Measurements from ENCODE around the gene FAM124A. TPM values are rescaled to one million over a fixed set of nuclear protein-coding genes. Genes with fewer than 3 reads are reported as not detected.

The FAM124A gene
- total RNA-seq, 1 experiment from 2014 or later: not detected

DNA sequence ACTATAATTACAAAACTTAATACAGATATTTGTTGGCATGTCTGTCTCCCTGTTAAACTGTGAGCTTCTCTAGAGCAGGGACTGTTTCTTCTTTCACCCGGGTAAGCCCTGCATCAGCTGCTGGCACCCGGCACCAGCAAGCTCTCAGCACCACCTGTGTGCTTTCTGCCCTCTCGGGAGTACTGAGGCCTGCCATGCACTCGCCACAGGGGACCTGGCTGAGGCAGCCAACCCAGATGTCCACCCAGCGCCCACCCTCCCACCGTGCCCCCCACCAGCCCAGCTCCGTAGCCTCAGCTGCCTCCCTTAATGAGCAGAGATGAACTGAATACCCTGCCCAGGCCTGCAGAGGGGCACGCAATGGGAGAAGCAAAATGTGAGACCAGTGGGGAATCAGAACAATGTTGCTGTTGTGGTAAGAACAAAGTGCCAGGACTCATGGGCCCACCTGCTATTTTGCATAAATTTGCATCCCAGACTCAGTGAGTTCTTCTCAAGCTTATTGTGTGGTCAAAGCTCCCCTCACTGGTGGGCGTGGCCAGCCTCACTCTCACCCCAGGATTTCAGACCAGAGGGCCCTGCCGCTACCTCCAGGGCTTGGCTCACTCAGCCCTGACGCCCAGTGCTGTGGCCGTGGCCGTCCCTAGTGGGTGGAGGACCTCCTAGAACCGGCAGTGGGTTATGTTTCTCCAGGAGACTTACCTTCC, 102.7 kb downstream of the FAM124A start:
- H3K4me3 ChIP-seq: no peak overlapping the region
- intact Hi-C loops (cut with micrococcal nuclease; ENCODE audit: unreplicated experiment): no loop called here

DNA sequence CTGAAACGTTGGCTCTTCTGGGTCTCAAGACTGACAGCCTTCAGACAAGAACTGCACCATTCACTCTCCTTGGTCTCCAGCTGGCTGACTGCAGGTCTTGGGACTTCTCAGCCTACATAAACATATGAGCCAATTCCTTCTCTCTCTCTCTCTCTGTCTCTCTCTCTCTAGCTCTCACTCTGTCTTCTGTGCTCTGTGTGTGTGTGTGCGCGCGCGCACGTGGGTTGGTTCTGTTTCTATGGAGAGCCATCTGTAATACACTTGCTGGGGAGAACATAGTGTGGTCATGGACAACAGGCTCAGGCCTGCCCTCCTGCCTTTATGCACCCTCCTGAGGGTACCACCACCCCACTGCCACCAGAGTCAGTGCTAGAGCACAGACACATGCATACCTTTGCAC, 103.6 kb downstream of the FAM124A start:
- Histone ChIP-seq H3K27me3 (ENCODE audit: insufficient read depth, low read depth) (peaks cover 3% of the 10 kb centered on the region), H4K20me1 (ENCODE audit: insufficient read depth) (no peaks in the 10 kb centered on the region), H3F3A (ENCODE audit: insufficient read depth, low read depth) (no peaks in the 10 kb centered on the region), H3K4me1 (replicated peaks; ENCODE audit: insufficient read depth) (no peaks in the 10 kb centered on the region), H3K36me3 (ENCODE audit: low read depth) (no peaks in the 10 kb centered on the region), H3K79me2 (ENCODE audit: low read depth) (no peaks in the 10 kb centered on the region), H3K4me2 (no peak overlapping the region), H3K9me2 (ENCODE audit: insufficient read depth) (no peaks in the 10 kb centered on the region; the same call in 1 of the 2 replicates), H3K9me3 (ENCODE audit: insufficient read depth, low read depth) (no peaks in the 10 kb centered on the region), H3K27ac (no peak overlapping the region), H2AFZ (no peak overlapping the region), H3K4me3 (no peak overlapping the region)
- ChIA-PET CTCF (no interaction called here), POLR2A (ENCODE audit: unreplicated experiment) (no interaction called here)
- BruUV-seq (replicated peaks): no TSS peak
- intact Hi-C loops (cut with micrococcal nuclease; ENCODE audit: unreplicated experiment): no loop called here
- TF ChIP-seq EZH2 (IDR thresholded peaks at IDR 0.05; ENCODE audit: low read depth): no peak
- TF ChIP-seq, protein P1, sequence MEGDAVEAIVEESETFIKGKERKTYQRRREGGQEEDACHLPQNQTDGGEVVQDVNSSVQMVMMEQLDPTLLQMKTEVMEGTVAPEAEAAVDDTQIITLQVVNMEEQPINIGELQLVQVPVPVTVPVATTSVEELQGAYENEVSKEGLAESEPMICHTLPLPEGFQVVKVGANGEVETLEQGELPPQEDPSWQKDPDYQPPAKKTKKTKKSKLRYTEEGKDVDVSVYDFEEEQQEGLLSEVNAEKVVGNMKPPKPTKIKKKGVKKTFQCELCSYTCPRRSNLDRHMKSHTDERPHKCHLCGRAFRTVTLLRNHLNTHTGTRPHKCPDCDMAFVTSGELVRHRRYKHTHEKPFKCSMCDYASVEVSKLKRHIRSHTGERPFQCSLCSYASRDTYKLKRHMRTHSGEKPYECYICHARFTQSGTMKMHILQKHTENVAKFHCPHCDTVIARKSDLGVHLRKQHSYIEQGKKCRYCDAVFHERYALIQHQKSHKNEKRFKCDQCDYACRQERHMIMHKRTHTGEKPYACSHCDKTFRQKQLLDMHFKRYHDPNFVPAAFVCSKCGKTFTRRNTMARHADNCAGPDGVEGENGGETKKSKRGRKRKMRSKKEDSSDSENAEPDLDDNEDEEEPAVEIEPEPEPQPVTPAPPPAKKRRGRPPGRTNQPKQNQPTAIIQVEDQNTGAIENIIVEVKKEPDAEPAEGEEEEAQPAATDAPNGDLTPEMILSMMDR (conservative IDR thresholded peaks at IDR 0.05): no peak
- no peak for DNase-seq

More for the DNA sequence above, 102.7 kb downstream of the FAM124A start:
- no peak for DNase-seq
- Histone ChIP-seq H3K9me2 (ENCODE audit: insufficient read depth) (no peaks in the 10 kb centered on the region; the same call in 1 of the 2 replicates), H3K9me3 (ENCODE audit: insufficient read depth, low read depth) (no peaks in the 10 kb centered on the region), H3K27me3 (ENCODE audit: insufficient read depth, low read depth) (0 out of 2 replicates have a peak, but pooled peaks cover 3% of the 10 kb centered on the region), H3K4me2 (no peak overlapping the region), H3F3A (ENCODE audit: insufficient read depth, low read depth) (no peaks in the 10 kb centered on the region), H4K20me1 (ENCODE audit: insufficient read depth) (no peaks in the 10 kb centered on the region), H2AFZ (no peak overlapping the region), H3K79me2 (ENCODE audit: low read depth) (no peaks in the 10 kb centered on the region), H3K27ac (no peak overlapping the region), H3K4me1 (replicated peaks; ENCODE audit: insufficient read depth) (no peaks in the 10 kb centered on the region), H3K36me3 (ENCODE audit: low read depth) (no peaks in the 10 kb centered on the region)
- CTCF ChIA-PET: no interaction called here
- no TSS peak for BruUV-seq (replicated peaks)
- POLR2A ChIA-PET (ENCODE audit: unreplicated experiment): no interaction called here
- TF ChIP-seq, protein P1 (conservative IDR thresholded peaks at IDR 0.05): no peak
- TF ChIP-seq EZH2 (IDR thresholded peaks at IDR 0.05; ENCODE audit: low read depth): no peak

DNA sequence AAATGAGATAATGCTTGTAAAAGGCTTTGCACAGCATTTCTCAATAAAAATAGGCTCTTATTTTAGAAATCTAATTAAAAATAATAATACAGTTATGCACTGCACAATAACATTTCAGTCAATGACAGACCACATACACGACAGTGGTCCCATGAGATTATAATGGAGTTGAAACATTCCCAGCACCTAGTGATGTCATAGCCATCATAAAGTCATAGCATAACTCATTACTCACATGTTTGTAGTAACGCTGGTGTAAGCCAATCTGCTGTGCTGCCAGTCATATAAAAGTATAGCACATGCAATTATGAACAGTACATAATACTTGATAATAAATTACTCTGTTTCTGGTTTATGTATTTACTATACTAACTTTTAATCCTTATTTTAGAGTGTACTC, 104.6 kb downstream of the FAM124A start:
- Histone ChIP-seq H3K27me3 (ENCODE audit: insufficient read depth, low read depth) (peaks cover 3% of the 10 kb centered on the region), H3K4me2 (no peak overlapping the region), H4K20me1 (ENCODE audit: insufficient read depth) (no peaks in the 10 kb centered on the region), H2AFZ (no peak overlapping the region), H3K4me1 (replicated peaks; ENCODE audit: insufficient read depth) (no peaks in the 10 kb centered on the region), H3K27ac (no peak overlapping the region), H3F3A (ENCODE audit: insufficient read depth, low read depth) (no peaks in the 10 kb centered on the region), H3K79me2 (ENCODE audit: low read depth) (no peaks in the 10 kb centered on the region), H3K36me3 (ENCODE audit: low read depth) (no peaks in the 10 kb centered on the region), H3K9me2 (ENCODE audit: insufficient read depth) (no peaks in the 10 kb centered on the region; the same call in 1 of the 2 replicates), H3K4me3 (no peak overlapping the region), H3K9me3 (ENCODE audit: insufficient read depth, low read depth) (no peaks in the 10 kb centered on the region)
- TF ChIP-seq, protein P1 (conservative IDR thresholded peaks at IDR 0.05): no peak
- no peak for TF ChIP-seq EZH2 (IDR thresholded peaks at IDR 0.05; ENCODE audit: low read depth)
- POLR2A ChIA-PET (ENCODE audit: unreplicated experiment): no interaction called here
- BruUV-seq (replicated peaks): no TSS peak
- no peak for DNase-seq
- intact Hi-C loops (cut with micrococcal nuclease; ENCODE audit: unreplicated experiment): no loop called here
- CTCF ChIA-PET: no interaction called here

Measured in PC-9 (cell line).